Activated CD4-positive, alpha-beta T cell treated with anti-CD3 and anti-CD28 coated beads, Interleukin-2, amount 50 U/mL, for 48 hours (primary cell): ENCODE measurements around the gene NAP1L1.
A peak's percentile ranks its signal among the peaks of the same experiment; 100 is the strongest.
"Not testable (repeated sequence)": the region's sequence is repeated elsewhere in the genome, so short reads cannot be mapped to it uniquely, and the experiment has no call there.

Source experiments
- DNase-seq, 2 experiments: peaks; one replicate each; pipeline ENCODE4 v3.0.0-alpha.2; 2020

Gene NAP1L1

DNA sequence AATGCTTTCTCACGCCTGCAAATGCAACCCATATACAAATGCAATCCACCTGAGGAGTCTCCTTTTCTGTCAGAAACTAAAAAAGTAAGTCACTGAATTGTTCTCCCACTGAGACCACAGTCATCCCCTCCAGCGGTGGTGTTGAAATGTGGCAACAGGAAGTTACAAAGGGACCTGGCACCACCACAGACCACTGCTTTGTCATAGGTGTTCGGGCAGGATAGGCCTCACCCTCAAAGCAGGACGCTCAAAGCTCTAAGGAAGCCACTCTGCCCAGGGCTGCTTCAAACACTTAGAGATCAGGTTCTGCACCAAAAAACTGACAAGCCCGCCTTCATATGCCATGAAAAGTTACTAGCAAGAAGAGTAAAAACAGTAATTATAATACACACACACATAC is 64.2 kb downstream of the NAP1L1 start:
- DNase-seq, result peak; percentile 79 to 82

DNA sequence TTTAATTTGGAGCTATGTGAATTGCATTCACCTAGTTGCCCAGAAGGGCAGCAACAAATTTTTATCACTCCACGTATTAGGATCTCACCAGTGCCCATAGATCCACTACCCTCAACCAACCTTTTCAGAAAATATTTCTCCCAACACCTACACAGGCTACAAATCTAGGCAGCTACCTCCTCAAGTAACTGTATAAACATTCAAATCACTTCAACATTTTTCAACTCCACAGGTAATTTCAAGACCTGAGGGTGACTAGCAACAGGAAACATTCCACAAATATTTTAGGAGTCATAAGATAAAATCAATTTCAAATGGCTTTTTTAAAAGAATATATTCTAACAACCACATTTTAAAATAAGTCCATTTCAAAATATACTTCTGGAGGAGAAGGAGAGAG is 65.8 kb downstream of the NAP1L1 start:
- no peak for DNase-seq

- DNase-seq, result no peak
Measured at GRCh38 chr12:76018111-76018510, 66.4 kb downstream of the NAP1L1 start.

GRCh38 chr12:76014007-76014406 is 70.5 kb downstream of the NAP1L1 start:
- DNase-seq, result no peak

GRCh38 chr12:76013603-76014002 is 70.9 kb downstream of the NAP1L1 start:
- no peak for DNase-seq

DNA sequence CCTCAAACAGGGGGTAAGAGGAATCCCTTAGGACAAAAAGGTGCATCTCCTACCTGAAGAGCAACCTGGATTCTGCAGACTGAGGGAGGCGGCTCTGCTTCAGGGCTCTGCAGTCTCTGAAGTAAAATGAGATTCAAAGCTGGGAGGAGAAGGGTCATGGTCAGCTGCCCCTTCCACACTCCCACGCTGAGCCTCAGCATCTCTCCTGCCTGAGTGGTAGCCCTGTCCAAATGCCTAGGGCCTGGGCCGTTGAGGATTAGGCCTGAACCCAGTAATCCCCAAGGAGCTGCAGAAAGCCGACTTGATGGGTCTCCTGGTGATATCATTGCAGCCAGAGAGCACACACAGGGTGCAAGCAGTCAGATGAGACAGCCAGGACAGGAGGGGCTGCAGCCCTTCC is 71.8 kb downstream of the NAP1L1 start:
- DNase-seq, result no peak

DNA sequence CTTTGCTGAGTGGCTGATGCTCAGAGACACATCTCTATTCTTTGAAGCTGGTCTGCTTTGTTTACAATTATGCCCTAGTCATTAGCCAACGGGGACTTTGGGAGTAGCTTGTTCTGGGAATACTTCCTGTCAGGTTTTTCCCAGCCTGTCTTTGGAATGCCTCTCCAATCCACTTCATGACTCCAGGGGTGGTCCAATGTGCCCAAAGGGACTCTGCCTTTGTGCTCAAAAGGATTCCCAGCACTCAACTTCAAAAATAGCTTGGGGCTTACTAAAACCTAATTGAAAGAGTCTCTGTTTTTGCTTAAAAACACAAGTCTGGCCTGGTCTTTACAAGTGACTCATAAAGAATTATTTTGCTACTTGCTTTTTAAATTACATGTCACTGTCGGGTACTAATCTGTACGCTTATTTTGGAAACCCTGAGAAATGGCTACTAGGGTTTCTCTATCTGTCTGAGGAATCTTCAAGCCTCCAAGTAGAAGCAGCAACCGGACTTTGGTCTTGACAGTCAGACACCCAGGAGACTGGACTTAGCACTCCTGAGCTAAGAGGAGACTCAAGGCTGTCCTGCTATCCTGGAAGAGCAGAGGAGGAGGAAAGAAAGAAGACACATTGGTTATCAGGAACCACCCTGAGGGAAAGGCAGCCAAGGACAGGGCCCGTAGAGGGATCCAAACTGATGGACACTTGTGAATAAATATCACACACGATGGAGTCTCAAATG is 73.6 kb downstream of the NAP1L1 start:
- DNase-seq, result no peak

DNA sequence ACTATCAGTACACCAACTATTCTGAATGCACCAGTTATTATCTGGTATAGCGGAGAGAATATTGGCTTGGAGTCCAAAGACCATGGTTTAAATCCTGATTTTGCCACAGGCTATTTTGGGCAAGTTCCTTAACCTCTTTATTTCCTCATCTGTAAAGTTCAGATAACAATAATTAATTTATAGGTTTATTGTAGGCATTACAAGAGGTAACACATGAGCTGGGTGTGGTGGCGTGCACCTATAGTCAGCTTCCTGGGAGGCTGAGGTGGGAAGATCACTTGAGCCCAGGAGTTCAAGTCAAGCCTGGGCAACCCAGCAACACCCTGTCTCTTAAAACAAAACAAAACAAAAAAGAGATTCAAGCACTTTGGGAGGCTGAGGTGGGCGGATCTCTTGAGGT is 76.1 kb downstream of the NAP1L1 start:
- no peak for DNase-seq

GRCh38 chr12:76007640-76008039 is 76.8 kb downstream of the NAP1L1 start:
- DNase-seq, result no peak

- DNase-seq, result no peak
Measured at GRCh38 chr12:76006028-76006925, 78.2 kb downstream of the NAP1L1 start.

DNA sequence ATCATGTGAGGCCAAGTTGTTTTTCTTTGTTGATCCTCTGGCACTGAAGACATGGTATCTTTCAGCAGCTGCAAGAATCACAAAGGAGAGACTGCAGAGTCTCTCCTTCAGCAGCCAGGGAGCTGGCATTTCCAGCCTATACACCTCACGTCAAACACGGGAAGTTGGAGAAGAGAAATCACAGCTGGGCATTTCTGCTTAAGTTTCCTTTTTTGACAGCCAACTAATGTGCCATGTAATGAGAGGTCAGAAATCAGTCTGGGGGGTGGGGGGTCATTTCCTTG is 81.2 kb downstream of the NAP1L1 start:
- DNase-seq, result no peak

- no peak for DNase-seq
Measured at GRCh38 chr12:76002598-76003354, 81.7 kb downstream of the NAP1L1 start.

DNA sequence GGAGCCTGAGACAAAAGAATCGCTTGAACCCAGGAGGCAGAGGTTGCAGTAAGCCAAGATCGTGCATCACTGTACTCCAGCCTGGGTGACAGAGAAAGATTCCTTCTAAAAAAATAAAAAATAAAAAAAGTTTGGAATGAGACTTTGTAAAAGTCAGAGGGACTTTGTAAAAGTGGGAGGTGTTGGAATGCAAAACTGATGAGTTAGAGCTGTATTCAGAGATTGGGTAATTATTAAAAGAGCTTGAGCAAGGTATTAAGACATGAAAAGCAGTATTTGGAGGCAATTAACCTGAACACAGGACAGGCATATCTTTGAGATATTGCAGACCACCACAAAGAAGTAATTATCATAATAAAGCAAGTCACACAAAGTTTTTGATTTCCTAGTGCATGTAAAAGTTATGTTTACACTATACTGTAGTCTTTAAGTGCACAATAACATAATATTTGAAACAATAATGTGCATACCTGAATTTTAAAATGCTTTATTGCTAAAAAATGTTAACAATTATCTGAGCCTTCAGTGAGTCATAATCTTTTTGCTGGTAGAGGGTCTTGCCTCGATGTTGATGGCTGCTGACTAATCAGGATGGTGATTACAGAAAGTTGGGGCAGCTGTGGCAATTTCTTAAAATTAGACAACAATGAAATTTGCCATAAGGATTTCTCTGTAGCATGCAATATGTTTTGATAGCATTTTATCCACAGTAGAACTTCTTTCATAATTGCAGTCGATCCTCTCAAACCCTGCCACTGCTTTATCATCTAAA is 86.0 kb downstream of the NAP1L1 start:
- DNase-seq, result no peak

- DNase-seq, result no peak
Measured at GRCh38 chr12:75997658-75998057, 86.8 kb downstream of the NAP1L1 start.

GRCh38 chr12:75996861-75997447 is 87.5 kb downstream of the NAP1L1 start:
- DNase-seq, result no peak

DNA sequence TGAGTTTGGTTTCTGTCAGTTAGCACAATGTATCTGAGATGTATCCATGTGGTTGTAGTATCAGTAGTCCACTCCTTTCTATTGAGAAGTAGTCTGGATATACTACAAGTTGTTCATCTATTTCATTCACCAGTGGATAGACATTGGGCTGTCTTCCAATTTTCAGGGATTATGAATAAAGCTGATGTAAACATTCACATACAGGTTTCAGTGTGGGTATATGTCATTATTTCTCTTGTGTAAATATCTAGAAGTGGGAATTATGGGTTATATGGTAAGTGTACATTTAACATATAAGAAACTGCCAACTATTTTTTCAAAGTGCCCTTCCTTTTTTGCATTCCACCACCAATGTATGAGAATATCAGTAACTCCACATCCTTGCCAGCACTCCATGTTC is 88.8 kb downstream of the NAP1L1 start:
- no peak for DNase-seq

- DNase-seq, result peak in 1 of 2 experiments; percentile 32
Measured at GRCh38 chr12:75994069-75994740, 90.3 kb downstream of the NAP1L1 start.

DNA sequence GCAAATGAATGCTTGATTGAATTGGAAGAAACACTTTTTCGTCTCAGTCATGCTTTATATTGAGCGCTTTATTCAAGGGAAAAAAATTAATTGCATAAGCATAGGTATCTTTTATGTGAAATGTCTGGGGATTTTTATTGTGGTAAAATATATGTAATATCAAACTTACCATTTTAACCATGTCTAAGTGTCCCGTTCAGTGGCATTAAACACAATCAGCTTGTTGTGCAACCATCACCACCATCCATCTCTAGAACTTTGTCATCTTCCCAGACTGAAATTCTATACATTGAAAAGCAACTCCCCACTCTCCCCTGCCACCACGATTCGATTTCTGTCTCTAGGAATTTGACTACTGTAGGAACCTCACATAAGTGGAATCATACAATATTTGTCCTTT is 92.7 kb downstream of the NAP1L1 start:
- DNase-seq, result no peak

- DNase-seq, result no peak
Measured at GRCh38 chr12:75990189-75990912, 94.1 kb downstream of the NAP1L1 start.

DNA sequence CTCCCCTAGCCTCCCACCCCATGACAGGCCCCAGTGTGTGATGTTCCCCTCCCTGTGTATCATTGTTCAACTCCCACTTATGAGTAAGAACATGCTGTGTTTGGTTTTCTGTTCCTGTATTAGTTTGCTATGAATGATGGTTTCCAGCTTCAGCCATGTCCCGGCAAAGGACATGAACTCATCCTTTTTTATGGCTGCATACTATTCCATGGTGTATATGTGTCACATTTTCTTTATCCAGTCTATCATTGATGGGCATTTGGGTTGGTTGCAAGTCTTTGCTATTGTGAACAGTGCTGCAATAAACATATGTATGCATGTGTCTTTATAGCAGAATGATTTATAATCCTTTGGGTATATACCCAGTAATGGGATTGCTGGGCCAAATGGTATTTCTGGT is 96.8 kb downstream of the NAP1L1 start:
- DNase-seq, result not testable (repeated sequence)
